HEK293T (cell line): ENCODE results near the gene EFCAB11.

Source experiments
- BHLHE40 ChIP-seq: fragments of 450-650 bp; IDR thresholded peaks from 2 replicates; pipeline ENCODE4 v1.6.1; 2016; ENCODE audit warnings: mild to moderate bottlenecking, moderate library complexity, borderline replicate concordance
- ELF4 ChIP-seq: fragments of 450-650 bp; IDR thresholded peaks from 2 replicates; pipeline ENCODE4 v1.6.1; 2017; ENCODE audit warnings: antibody characterized with exemption
- FOXA1 ChIP-seq: fragments of 450-650 bp; IDR thresholded peaks from 2 replicates; pipeline ENCODE4 v1.6.1; 2016; ENCODE audit warnings: mild to moderate bottlenecking
- FOXK2 ChIP-seq: fragments of 450-650 bp; IDR thresholded peaks from 2 replicates; pipeline ENCODE4 v1.6.1; 2016; ENCODE audit warnings: mild to moderate bottlenecking
- FOXM1 ChIP-seq: fragments of 450-650 bp; IDR thresholded peaks from 2 replicates; pipeline ENCODE4 v1.6.1; 2017; ENCODE audit warnings: mild to moderate bottlenecking, borderline replicate concordance
- HDGF ChIP-seq: fragments of 450-650 bp; IDR thresholded peaks from 2 replicates; pipeline ENCODE4 v1.6.1; 2017; ENCODE audit warnings: antibody characterized with exemption, borderline replicate concordance
- LEF1 ChIP-seq: fragments of 450-650 bp; IDR thresholded peaks from 2 replicates; pipeline ENCODE4 v1.6.1; 2017; ENCODE audit warnings: mild to moderate bottlenecking, borderline replicate concordance
- NFRKB ChIP-seq: fragments of 450-650 bp; IDR thresholded peaks from 2 replicates; pipeline ENCODE4 v1.6.1; 2016; ENCODE audit warnings: mild to moderate bottlenecking, moderate library complexity
- SP1 ChIP-seq: fragments of 450-650 bp; IDR thresholded peaks from 2 replicates; pipeline ENCODE4 v1.6.1; 2017
- SUZ12 ChIP-seq: fragments of 450-650 bp; IDR thresholded peaks from 2 replicates; pipeline ENCODE4 v1.6.1; 2016; ENCODE audit warnings: mild to moderate bottlenecking
- TARDBP ChIP-seq: fragments of 450-650 bp; IDR thresholded peaks from 2 replicates; pipeline ENCODE4 v1.6.1; 2016
- TF ChIP-seq, protein P1 (sequence below): fragments of 450-650 bp; IDR thresholded peaks from 2 replicates; pipeline ENCODE4 v1.6.1; 2016

DNA sequence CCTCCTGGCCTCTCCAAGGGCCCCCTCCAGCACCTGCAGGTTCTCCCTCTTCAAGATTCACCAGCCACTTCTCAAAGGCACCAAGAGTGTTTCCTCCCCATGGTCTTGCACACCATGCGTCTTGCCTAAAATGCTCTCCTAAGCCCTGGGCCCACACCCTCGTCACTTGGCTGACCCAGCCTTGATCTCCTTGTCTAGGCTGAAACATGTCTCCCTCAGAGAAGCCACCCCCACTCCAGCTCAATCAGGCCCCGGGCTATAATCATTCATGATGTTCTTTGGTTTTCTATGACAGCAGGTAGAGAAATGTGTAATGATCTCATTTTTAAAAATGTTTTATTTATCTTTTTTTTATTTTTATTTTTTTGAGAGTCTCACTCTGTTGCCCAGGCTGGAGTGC, 88.1 kb downstream of the EFCAB11 start:
- TF ChIP-seq FOXA1 (no peak), FOXM1 (no peak), BHLHE40 (no peak), SP1 (no peak), TARDBP (no peak), HDGF (no peak), FOXK2 (no peak), NFRKB (no peak), LEF1 (no peak), SUZ12 (no peak), ELF4 (no peak)
- TF ChIP-seq, protein P1, sequence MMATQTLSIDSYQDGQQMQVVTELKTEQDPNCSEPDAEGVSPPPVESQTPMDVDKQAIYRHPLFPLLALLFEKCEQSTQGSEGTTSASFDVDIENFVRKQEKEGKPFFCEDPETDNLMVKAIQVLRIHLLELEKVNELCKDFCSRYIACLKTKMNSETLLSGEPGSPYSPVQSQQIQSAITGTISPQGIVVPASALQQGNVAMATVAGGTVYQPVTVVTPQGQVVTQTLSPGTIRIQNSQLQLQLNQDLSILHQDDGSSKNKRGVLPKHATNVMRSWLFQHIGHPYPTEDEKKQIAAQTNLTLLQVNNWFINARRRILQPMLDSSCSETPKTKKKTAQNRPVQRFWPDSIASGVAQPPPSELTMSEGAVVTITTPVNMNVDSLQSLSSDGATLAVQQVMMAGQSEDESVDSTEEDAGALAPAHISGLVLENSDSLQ = no peak
